Upper lobe of left lung (tissue), 6 donors: ENCODE measurements around the gene ITIH5. TPM values are rescaled to one million over a fixed set of nuclear protein-coding genes. Genes with fewer than 3 reads are reported as not detected.

Experiments used
- ATAC-seq, 2 donors: fragments of 200-7000 bp; cut with Tn5 transposase; one replicate each; pipeline ENCODE4 v1.9.1; 2022; ENCODE audit warnings: mild to moderate bottlenecking in 2 of 2, moderate library complexity in 2 of 2; ENCODE audit not compliant: low FRiP score in 2 of 2
- DNase-seq, 2 donors: peaks; one replicate each; pipeline ENCODE4 v3.0.0-alpha.2; 2019 to 2020
- H3K27ac ChIP-seq, 4 donors: fragments of 200-600 bp; sonication (generic); one replicate each; pipeline ENCODE4 v1.5.1; 2016 to 2019
- H3K27me3 ChIP-seq, 4 donors: fragments of 200-600 bp; sonication (generic); one replicate each; pipeline ENCODE4 v1.5.1; 2017 to 2019
- H3K36me3 ChIP-seq, 4 donors: fragments of 200-600 bp; sonication (generic); one replicate each; pipeline ENCODE4 v1.5.1; 2016 to 2019
- H3K4me1 ChIP-seq, 4 donors: fragments of 200-600 bp; sonication (generic); one replicate each; pipeline ENCODE4 v1.5.1; 2018 to 2019
- H3K4me3 ChIP-seq, 4 donors: fragments of 200-600 bp; sonication (generic); one replicate each; pipeline ENCODE4 v1.5.1; 2017 to 2019; ENCODE audit warnings: mild to moderate bottlenecking in 2 of 4, moderate library complexity in 1 of 4
- H3K9me3 ChIP-seq, 4 donors: fragments of 200-600 bp; sonication (generic); one replicate each; pipeline ENCODE4 v1.5.1; 2018 to 2019
- EP300 ChIP-seq, 4 donors: sonication (generic); formaldehyde crosslinking; IDR thresholded peaks; one replicate each; pipeline ENCODE4 v1.5.1; 2017; ENCODE audit warnings: antibody characterized with exemption in 4 of 4, control low read depth in 2 of 4
- POLR2A ChIP-seq, 4 donors: fragments of 450-650 bp; IDR thresholded peaks; one replicate each; pipeline ENCODE4 v1.5.1; 2016 to 2017; ENCODE audit warnings: antibody characterized with exemption in 4 of 4, mild to moderate bottlenecking in 2 of 4
- POLR2AphosphoS5 ChIP-seq, 2 donors: sonication (generic); formaldehyde crosslinking; IDR thresholded peaks; one replicate each; pipeline ENCODE4 v1.5.1; 2017; ENCODE audit warnings: antibody characterized with exemption in 2 of 2
- WGBS, 2 donors: methylation state at CpG; one replicate each; pipeline ENCODE4 v1.1.5; 2017 to 2018; 5-methylcytosine and 5-hydroxymethylcytosine counted together
- total RNA-seq, 6 donors: library from RNA; depleted of rRNA in 4 of 6; stranded (reverse); fragments of >200 nt in 4 of 6; gene quantifications; one replicate each; pipeline versions ENCODE4 v1.1.0 to v1.2.1, GENCODE V29; 2016 to 2021
- TF ChIP-seq, protein P1 (sequence below), 6 experiments: fragments of 450-650 bp in 4 of 6; fragments of 200-600 bp in 2 of 6; sonication (generic) in 2 of 6; IDR thresholded peaks; one replicate each; pipeline ENCODE4 v1.5.1; 2016 to 2019; ENCODE audit warnings: antibody characterized with exemption in 6 of 6
- donor health status: DM: no; HTN: no; CAD: no; lungs with moderate emphysema.
- donor health status: DM: no; HTN: yes; CAD: no; lungs with severe emphysema.

ITIH5 gene
- total RNA-seq, 6 donors from 2014 or later, result 9.7 to 21.0 (median 11.6) TPM

DNA sequence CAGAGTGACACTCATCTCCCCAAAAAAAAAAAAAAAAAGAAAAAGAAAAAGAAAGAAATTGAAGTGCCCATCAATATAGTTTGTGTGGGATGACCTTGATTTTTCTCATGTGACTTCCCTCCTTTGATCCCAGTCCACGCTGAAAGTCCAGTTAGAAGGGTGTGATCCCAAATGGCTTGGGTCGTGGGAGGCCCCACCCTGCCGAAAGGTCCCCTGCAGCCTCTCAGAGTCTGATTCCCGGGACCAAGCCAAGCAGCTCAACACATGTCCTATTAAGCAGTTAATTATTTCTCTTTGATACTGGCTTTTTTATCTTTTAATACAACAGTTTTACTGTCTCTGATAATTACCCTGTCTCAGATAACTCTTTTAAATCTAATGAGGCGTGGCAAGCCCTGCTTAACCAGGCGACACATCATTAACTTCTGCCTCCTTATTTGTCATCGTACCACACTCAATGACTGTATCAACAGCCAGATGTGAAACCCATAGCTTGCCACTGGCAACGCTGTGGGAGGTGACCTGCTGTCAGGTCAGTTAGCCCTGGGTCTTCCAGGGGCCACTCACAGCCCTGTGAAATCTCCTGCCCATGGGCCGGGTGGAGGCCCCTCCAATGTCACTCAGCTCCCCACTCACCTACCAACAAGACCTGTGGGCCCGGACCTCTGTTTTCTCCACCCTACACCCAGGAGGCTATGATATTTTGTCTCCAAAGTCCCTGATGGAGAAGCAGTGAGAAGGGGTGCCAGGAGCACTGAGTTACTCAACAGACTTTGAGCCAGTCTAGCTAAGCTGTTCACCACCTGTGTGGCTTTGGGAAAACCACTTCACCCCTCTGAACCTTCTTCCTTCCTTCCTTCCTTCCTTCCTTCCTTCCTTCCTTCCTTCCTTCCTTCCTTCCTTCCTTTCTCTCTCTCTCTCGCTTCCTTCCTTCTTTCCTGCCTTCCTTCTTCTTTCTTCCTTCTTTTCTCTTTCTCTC lies 146.0 kb downstream of the ITIH5 start:
- Histone ChIP-seq H3K27ac (no peak overlapping the region), H3K36me3 (no peaks in the 10 kb centered on the region), H3K27me3 (no peaks in the 10 kb centered on the region), H3K4me1 (no peaks in the 10 kb centered on the region), H3K9me3 (no peaks in the 10 kb centered on the region), H3K4me3 (no peak overlapping the region)
- ATAC-seq, result no peak
- no peak for DNase-seq
- 71 to 73% methylated on average over 11 of the region's 11 CpGs for WGBS, 2 donors
- TF ChIP-seq POLR2AphosphoS5 (IDR thresholded peaks at IDR 0.05) (no peak), POLR2A (IDR thresholded peaks at IDR 0.05) (no peak), EP300 (IDR thresholded peaks at IDR 0.05) (no peak)
- TF ChIP-seq, protein P1, sequence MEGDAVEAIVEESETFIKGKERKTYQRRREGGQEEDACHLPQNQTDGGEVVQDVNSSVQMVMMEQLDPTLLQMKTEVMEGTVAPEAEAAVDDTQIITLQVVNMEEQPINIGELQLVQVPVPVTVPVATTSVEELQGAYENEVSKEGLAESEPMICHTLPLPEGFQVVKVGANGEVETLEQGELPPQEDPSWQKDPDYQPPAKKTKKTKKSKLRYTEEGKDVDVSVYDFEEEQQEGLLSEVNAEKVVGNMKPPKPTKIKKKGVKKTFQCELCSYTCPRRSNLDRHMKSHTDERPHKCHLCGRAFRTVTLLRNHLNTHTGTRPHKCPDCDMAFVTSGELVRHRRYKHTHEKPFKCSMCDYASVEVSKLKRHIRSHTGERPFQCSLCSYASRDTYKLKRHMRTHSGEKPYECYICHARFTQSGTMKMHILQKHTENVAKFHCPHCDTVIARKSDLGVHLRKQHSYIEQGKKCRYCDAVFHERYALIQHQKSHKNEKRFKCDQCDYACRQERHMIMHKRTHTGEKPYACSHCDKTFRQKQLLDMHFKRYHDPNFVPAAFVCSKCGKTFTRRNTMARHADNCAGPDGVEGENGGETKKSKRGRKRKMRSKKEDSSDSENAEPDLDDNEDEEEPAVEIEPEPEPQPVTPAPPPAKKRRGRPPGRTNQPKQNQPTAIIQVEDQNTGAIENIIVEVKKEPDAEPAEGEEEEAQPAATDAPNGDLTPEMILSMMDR (IDR thresholded peaks at IDR 0.05), result no peak

DNA sequence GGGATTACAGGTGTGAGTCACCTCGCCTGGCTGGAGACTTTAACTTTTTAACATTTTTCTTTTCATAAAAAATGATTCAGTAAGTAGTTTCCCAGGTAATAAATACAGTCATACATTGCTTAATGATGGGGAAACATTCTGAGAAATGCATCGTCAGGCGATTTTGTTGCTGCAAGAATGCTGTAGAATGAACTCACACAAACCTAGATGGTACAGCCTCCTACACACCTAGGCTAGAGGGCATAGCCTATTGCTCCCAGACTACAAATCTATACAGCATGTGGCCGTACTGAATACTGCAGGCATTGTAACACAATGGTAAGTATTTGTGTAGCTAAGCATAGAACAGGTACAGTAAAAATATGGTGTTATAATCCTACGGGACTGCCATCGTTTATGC lies 147.4 kb downstream of the ITIH5 start:
- H3K9me3 ChIP-seq, result no peaks in the 10 kb centered on the region
- ATAC-seq (no peak), DNase-seq (no peak)
- no peaks in the 10 kb centered on the region for H3K36me3 ChIP-seq
- no peak overlapping the region for H3K27ac ChIP-seq
- 83 to 90% methylated on average over 6 of the region's 6 CpGs for WGBS, 2 donors
- H3K4me1 ChIP-seq, result no peaks in the 10 kb centered on the region
- TF ChIP-seq, protein P1 (IDR thresholded peaks at IDR 0.05), result no peak
- TF ChIP-seq POLR2A (IDR thresholded peaks at IDR 0.05) (no peak), POLR2AphosphoS5 (IDR thresholded peaks at IDR 0.05) (no peak), EP300 (IDR thresholded peaks at IDR 0.05) (no peak)
- no peaks in the 10 kb centered on the region for H3K27me3 ChIP-seq
- no peak overlapping the region for H3K4me3 ChIP-seq

DNA sequence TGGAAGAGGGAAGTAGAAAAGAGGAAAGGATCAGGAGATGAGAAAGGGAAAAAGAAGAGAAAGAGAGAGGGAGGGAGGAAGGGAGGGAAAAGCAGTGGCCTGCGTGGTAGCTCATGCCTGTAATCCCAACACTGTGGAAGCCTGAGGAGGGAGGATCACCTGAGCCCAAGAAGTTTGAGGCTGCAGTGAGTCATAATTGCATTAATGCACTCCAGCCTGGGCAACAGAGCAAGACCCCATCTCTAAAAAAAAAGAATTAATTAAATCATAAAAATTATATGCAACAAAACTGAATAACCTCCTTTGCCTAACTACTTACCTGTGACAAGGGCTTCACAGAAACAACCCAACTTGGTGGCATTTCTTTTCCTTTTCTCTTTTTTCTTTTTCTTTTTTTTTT lies 148.1 kb downstream of the ITIH5 start:
- Histone ChIP-seq H3K4me3 (no peak overlapping the region), H3K27me3 (no peaks in the 10 kb centered on the region), H3K9me3 (no peaks in the 10 kb centered on the region), H3K4me1 (no peaks in the 10 kb centered on the region), H3K27ac (no peak overlapping the region), H3K36me3 (no peaks in the 10 kb centered on the region)
- ATAC-seq, result no peak
- WGBS, 2 donors, result 89 to 93% methylated on average over 1 of the region's 1 CpG
- TF ChIP-seq, protein P1 (IDR thresholded peaks at IDR 0.05), result no peak
- TF ChIP-seq POLR2A (IDR thresholded peaks at IDR 0.05) (no peak), EP300 (IDR thresholded peaks at IDR 0.05) (no peak), POLR2AphosphoS5 (IDR thresholded peaks at IDR 0.05) (no peak)
- DNase-seq, result no peak

DNA sequence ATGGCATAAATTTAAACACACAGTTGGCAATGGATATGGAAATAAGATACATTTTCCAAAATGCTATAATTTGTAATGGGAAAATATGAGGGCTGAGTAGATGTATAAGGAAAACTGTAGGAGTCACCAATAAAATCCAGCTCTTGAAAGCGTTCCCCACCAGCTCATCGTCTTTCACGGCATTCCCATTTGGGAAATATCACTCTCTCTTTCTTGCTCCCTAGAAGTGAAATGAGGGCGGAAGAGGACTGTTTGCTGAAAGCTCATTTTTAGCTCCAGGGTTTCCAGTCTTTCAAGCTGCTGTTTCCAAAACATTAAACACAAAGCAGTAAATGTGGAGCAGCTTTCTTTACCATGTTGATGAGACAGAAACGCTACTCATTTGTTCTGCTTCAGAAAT lies 151.3 kb downstream of the ITIH5 start:
- no peak for TF ChIP-seq EP300 (IDR thresholded peaks at IDR 0.05)
- no peak for TF ChIP-seq POLR2AphosphoS5 (IDR thresholded peaks at IDR 0.05)
- TF ChIP-seq, protein P1 (IDR thresholded peaks at IDR 0.05), result no peak
- TF ChIP-seq POLR2A (IDR thresholded peaks at IDR 0.05), result no peak
- H3K9me3 ChIP-seq, result no peaks in the 10 kb centered on the region
- H3K27me3 ChIP-seq, result no peaks in the 10 kb centered on the region
- no peak overlapping the region for H3K4me3 ChIP-seq
- no peaks in the 10 kb centered on the region for H3K4me1 ChIP-seq
- WGBS, 2 donors, result 66 to 69% methylated on average over 5 of the region's 5 CpGs
- ATAC-seq (no peak), DNase-seq (no peak)
- H3K36me3 ChIP-seq, result no peaks in the 10 kb centered on the region
- no peak overlapping the region for H3K27ac ChIP-seq
